HG02588 (cell line): ENCODE data around the gene PARD3B.

Experiments
- ATAC-seq: cut with Tn5 transposase; IDR thresholded peaks from one replicate; pipeline ENCODE4 v1.9.1; 2021; ENCODE audit warnings: mild to moderate bottlenecking, moderate library complexity; ENCODE audit not compliant: unreplicated experiment

PARD3B gene

DNA sequence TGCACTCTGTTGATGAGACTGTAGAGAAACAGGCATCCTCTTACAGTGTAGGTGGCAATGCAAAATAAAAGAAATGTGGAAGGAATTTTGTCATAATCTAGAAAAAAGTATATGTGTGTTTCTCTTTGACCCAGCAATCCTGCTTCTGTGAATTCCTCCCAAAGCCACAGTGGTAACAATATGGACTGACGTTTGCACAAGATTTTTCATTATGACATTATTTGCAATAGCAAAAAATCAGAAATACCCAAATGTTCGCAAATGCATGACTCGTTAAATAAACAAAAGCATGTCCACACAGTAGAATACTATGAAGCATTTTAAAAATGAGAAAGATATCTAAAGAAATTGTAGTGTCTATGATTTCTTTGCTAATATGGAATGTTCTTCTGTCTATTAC, 881.8 kb downstream of the PARD3B start:
- ATAC-seq = no peak

DNA sequence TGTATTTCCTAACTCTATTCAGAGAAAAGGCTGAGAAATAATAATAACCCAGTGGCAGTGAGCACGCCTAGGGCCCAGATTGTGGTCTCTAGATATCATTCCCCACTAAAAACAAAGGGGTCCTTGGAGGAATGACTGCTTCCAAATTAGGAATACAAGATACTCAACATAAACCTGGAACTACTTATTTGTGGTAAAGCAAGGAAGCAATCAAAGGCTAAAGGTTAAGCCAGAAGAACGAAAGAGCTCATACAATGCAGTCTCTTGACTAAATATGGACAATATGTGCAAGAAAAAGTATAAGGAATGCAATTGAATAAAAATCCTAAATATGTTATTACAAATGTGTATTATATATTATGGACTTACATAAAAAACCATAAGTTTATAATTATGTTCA, 883.5 kb downstream of the PARD3B start:
- no peak for ATAC-seq

DNA sequence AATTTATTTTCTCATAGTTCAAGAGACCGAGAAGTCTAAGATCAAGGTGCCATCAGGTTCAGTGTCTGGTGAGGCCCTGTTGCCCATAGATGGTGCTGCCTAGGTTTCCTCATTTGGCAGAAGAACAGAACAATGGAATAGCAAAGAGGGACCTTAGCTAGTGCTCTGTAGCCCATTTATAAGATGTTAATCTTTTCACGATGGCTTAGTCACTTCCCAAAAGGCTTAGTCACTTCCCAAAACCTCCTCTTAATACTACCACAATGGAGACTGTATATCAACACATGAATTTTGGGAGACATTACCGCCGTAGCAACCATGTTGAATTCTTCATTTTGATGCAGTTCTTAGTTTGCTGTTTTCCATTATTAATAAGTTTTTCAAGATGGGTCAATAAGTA, 890.7 kb downstream of the PARD3B start:
- ATAC-seq = no peak

DNA sequence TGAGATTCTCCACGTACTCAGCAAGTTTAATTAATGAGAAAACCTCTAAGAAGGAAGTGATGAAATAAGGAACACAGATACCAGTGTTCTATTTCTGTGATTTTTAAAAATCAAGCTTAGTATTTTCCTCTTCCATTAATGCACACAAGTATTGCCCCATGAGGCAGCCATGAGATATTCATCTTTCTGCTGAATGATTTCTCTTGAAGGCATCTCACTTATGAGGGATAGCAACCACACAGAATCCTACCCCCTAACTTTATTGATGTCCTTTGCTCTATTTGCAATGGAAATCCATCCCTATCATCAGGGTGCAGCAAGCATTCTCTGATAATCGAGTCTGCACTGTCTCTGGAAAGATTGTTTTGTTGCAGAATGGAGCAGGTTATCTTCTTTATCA, 893.0 kb downstream of the PARD3B start:
- ATAC-seq = no peak

DNA sequence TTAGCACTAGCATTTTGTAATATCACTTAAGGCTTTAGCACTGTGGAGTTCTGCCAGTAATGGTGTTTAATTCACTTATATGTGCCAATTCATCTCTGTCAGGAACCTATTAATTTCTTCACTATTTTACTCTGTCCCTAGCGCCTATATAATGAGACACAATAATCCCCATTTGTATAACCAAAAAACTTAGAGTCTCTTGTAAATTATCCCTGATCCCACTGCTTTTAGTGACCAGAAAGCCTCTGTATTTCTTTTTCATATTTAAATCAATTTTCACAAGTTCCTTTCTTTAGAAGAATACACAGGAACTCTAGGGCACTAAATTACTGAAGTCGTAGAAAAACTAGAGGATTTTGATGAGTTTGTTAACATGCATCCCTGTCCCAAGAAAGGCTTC, 894.3 kb downstream of the PARD3B start:
- no peak for ATAC-seq

DNA sequence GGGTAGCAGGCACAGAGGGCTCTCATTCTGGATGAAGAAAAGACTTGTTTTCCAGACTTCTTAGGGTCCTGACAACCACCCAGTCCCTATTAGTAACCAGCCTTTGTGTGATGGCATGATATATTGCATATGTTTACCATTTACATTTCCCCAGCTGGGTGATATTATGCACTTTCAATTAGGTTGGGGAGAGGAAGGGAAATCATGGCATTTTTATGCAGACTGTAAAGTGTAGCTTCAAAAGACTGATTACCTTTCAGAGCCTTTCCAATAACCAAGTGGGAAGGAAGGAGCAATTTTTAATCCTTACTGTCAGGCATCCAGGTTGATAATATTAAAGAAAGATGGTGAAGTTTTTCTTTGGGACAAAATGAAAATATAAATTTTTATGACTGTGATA, 896.2 kb downstream of the PARD3B start:
- ATAC-seq = no peak

DNA sequence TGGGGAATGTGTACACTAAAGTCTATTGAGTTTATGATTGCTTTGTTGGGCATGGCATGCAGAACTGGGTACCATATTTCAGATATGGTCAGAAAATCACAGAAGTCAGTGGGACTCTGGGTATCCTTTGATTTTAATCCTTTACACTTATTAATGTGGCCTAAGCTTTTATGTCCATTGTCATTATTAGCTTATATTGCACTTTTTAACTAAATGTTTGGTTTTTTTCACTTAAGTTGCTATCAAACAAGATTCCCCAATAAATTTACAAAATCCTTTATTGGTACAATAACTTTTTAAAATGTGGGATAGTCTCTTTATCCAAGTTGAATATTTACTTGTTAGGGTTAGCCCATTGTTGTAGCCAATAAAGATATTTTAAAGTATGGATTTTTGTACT, 902.9 kb downstream of the PARD3B start:
- no peak for ATAC-seq

DNA sequence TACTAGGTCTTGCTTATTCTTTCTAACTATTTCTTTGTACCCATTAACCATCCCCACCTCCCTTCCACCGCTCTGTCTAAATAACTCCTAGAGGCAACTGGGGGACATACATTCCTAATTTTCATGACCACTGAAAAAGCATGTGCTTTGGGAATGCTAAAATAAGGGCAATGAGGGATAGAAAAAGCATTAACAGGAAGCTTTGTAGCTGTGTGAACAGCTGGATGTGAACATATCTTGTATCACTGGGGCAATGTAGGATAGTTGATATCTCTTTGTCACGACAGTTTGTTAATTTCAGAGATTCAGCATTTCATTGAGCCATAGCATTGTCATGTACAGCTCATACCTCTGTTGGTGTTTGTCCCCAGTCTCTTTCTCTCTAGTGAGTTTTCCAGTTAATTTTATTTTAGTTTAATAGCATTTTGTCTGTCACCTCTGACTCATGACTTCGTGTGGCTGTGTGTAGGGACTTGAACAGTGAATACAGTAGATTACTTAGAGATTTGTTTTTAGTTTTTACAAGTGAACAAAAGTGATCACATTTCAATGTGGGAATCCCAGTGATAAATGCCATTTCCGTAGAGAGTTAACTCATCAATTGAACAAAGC, 906.7 kb downstream of the PARD3B start:
- ATAC-seq = no peak

DNA sequence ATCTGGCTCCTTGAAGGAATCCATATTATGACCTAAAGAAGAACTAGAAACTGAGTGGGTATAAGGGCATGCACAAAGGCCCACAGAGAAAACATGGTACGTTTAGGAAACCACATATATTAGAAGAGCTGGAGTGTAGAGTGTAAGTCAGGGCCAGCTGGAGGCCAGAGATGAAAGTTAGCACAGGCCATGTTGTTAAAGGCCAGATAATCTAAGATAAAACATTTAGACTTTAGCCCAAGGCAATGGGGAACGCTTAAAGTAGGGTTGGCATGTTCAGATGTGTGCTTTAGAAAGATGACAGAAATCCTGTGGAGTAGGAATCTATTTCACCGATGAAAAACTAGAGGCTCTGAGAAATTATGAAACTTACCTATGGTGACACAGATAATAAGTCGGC, 907.9 kb downstream of the PARD3B start:
- no peak for ATAC-seq

DNA sequence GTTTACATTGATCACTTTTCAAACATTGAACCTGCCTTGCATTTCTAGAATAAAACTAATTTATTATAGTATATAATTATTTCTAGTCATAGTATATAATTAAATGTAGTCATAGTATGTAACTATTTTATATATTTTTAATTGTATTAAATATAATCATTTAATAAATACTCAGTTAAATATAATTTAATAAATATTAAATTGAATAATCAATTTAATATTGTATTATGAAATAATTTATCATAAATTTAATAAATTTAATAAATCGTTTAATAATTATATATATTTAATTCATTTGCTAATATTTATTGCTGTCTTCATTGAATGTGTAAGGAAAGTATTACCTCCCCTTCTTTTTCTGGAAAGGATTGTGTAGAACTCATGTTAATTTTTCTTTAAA, 911.4 kb downstream of the PARD3B start:
- no peak for ATAC-seq

DNA sequence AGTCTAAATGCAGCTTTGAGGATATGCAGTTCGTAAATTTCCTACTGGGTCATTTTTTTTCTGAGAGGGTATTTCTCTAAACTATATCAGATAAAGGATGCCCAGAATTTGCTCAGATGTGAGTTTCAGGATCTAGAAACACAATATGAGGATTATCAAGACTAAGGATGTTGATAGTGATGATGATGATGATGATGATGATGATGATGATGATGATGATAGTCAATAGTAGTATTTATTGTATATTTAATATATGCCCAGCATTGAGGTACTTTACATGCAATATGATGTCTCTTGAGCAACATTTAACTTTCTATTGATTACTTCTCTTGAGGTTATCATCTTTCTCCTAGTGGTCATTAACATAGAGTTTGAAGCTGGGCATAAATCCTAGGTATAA, 914.9 kb downstream of the PARD3B start:
- ATAC-seq = no peak

DNA sequence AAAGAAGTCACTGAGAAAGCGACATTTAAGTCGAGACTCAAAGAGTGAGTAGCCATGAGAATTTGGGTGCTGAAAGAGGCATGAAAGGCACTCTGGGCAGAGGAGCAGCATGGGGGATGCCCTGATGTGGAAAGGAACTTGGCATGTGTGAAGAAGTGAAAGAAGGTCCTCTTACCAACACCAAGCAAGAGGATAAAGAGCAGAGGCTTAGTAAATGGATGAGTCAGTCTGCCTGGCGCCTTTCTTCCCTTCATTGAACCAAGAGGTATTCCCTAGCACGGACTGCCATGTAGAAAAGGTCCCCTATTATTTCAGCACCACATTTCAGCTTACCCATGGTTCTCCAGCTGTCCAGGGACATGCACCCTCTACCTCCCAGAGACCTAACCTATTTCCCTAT, 915.9 kb downstream of the PARD3B start:
- peak; percentile 24 for ATAC-seq

DNA sequence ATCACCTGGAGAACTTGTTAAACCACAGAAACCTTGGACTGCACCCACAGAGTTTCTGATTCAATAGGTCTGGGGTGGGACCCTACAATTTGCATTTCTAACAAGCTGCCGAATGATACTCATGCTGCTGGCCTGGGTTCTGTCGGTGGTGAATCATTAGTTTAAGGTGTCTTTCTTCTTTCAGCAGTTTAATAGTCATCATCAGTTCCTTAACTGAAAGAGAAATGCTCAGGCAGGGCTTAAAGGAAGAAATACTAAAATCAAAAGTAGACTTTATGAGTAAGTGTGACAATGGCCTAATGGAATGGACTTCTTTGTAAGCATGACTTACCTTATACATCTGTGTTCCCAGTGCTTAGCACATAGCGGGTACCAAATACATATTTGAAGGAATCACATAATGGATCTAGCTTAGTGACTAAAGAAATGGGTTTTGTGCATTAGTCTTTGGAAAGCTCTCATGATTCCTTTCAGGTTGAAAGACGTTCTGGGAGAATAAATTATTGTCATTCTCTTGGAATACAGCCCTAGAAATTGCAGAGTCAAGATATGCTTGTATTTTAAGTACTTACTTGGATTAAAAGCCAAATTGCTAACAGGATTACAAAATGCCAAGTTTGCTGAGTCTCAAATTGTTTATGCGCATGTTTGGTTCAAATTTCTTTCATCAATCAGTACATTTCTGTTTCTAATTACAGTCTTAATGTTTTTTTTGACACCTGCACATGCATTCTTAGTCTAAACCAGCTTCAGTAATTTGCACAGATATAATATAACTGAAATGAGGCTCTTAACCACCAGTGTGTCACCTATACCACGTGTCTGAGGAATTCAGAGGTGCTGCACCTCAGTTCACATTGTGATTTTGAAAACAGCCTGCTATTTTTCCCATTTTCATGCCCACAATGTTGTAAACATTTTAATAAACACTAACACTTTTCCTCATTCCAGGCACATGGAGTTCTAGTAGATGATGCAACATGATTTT, 916.7 kb downstream of the PARD3B start:
- ATAC-seq = peak; percentile 53

DNA sequence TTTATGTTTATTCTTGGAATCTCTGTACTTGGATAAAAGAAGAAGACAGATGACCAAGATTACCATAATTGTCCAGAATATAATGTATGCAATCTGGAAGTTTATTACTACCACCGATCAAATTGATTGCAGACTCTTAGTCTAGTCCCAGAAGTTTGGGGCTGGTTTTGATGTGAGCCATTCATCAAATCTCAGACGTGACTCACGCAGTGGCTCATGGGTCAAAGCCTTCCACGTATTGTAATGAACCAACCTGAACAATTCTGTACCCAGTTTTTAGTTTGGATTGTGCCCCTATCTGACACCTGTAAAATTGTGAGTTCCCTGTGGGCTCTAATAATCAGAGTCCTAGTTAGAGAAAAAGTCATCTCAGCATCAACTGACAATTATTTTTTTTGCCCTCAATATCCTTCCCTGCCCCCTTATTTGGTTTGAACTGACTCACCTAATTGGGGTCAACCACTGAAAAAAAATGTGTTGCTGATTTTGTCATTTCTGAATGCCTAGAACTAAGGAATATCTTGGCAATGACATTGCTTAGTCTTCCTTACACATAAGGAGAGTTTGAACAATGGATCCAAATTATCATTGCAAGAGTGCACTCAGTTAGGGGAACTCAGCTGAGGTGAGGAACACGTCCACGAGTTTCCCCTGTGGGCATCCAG, 917.5 kb downstream of the PARD3B start:
- no peak for ATAC-seq

DNA sequence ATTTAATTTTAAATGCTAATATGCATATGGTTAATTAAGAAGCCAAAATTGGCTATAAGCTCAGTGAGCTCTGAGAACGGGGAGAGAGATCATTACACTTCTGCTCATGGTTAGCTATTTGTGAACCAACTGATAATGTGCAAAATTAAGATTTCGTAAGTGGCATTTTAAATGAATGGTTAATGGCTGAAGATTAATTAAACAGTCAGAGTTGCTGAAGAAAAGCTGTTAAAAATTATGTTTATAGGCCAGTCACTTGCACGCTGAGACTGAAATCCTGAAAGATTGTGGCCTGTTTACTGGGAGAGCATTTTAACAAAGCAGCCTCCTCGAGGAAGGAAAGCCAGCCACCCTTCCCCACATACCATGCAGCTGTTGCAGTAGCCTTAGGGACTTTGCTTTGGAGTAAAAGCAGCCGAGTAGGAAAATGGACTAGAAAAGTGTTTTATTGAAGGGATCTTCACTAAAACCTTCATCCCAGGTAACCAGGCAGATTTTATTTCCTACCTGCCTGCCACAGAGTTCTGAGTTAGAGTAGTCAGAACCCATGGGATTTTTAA, 918.3 kb downstream of the PARD3B start:
- no peak for ATAC-seq

DNA sequence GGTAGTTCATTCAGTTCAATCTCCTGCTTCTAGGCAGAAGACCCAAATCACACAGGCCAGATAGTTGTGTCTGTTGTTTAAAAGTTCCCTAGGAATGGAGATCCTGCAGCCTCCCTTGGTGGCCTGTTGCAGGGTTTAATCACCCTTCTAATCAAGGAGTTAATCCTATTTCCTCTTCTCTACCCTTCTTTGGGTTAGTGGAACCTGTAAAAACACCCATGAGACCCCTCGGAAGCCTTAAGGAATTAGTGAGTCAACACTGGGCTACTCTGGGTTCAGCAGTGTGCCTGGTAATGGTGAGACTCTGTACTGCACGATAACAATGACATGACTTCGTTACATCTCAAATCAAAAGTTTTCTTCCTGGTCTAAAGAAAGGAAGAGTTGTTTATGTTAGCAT, 919.4 kb downstream of the PARD3B start:
- ATAC-seq = no peak

DNA sequence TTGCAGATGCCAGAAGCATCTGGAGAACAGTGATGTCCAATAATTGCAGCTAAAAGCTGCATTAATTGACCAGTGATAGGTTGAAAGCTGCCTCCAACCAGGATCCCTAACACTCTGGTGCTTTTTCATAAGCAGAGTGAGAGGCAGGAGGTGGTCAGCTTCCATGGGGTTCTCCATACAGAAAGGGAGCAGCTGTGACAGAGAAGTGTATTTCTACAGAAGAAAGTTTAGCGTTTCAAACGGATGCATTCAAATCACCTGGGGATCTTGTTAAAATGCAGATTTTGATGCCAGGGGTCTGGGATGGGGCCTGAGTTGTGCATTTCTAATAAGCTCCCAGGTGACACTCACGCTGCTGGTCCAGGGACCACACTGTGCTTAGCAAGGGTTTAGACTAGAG, 920.5 kb downstream of the PARD3B start:
- no peak for ATAC-seq

DNA sequence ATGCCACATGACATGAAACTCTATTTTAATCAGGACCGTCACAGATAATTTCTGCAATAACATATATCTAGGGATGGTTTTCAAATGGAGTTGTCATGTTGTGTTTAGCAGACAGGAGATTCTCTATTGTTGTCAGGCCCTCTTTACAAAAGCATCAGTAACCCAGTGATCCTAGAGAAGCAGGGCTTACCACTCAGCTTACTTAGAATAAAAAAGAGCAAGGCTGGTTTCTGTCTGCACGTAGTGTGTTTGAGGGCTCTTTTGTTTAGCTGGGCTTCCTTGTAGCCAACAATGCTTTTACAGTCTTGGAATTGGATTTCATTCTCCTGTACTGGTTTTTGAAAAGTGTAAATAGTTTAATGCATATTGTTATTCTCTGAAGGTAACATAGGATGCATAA, 926.5 kb downstream of the PARD3B start:
- no peak for ATAC-seq

DNA sequence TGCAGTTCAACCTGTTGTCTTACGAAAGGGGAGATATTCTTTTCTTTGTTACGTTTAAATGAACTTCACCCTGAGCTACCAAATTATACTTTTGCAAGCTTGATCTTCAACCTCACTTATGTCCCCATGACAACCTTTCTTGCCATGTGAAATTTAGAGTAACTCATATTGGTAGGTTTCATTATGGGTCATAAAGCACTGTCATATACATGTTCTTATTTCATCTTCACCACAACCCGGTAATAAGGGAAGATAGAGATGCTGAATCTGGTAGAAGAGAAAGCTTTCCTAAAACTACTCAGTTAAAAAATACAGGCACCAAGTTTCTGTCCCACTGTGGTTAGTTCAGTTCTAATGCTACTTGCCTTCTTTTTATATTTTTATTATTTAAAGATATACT, 928.5 kb downstream of the PARD3B start:
- no peak for ATAC-seq

DNA sequence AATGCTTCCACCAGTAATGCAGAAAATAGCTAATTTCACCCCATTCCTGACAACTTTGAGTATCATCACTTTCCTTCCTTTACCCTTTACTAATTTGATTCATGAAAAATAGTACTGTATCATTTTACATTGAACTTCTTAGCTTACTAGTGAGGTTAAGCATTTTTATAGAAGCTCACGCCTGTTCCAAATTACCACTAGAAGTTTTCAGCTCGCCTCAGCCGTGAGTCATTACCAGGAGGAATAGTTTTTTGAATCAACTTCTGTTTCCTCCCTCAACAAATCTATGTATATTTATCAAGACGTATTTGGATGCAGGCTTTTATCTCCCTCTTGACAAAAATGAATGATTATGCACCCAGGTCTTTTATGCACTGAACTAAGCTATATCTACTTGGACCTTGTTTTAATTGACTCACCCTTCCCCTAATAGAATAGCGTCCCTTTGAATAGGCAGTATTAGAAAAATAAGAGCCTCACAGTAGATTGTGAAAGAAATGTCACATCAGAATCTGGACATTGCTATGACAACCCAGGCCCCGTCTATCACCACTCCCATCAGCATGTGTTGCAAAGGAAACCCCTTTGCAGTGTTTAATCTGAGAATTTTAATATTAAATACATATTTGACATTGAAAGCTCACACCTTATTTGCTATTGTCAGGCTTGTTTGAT, 929.6 kb downstream of the PARD3B start:
- no peak for ATAC-seq

DNA sequence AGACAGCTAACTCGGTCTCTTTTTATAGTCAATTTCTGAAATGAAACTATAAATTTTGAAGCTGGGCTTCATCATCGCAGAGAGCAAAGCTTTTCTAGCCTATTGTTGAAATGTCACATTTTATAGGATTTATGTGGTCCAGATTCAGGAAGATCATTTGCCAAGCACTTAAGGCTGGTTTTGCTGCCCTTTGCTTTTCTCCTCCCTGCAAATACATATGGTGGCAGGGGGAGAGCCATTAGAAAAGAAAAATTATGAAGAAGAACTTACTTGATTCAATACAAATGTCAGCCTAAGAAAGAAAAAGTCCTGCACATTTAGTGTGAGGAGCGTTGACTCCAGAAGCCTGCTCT, 930.1 kb downstream of the PARD3B start:
- no peak for ATAC-seq
